ENCODE results near the gene CYB5D1. TPM values are rescaled to one million over a fixed set of nuclear protein-coding genes. Genes with fewer than 3 reads are reported as not detected.
A peak's percentile ranks its signal among the peaks of the same experiment; 100 is the strongest.

CYB5D1 gene
- polyA plus RNA-seq, 1 donor (not counting 4 experiments of a cell fraction or from before 2014, with no cell fraction given): 14.8 TPM

DNA sequence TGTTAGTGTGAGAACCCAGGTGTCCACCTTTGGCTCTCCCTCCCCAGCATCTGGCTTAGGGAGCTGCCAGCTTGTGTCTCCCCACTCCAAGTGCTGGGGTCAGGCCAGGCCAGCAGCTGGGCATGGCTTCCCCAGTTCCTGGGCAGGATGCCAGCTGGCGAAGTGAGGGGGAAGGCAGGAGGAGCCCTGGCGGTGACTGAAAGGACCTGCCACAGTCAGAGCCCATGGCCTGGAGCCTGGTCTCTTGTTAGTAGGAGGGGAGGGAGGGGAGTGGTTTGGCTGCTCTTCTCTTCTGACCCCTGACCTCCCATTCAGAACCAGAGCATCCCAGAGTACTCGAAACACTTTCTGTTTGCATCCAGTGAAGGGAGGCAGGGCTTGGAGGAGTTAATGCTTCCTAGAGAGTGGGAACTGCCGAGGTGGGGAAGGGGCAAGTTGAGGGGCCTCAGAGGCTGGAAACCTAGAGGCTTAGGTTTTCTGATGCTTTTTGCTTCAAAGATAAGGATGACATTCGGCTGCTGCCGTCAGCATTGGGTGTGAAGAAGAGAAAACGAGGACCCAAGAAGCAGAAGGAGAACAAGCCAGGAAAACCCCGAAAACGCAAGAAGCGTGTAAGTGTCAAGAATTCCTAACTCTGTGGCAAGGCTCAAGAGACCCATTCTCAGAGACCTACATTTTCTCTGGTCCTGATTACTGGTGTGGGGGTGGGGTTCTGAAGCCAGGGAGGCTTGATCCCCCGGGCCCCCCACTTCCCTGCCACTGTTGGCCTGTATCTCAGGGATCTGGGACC lies 31.6 kb downstream of the CYB5D1 start:
- TF ChIP-seq EZH2 (IDR thresholded peaks at IDR 0.05; ENCODE audit: low read length): no peak
- TF ChIP-seq, protein P1, sequence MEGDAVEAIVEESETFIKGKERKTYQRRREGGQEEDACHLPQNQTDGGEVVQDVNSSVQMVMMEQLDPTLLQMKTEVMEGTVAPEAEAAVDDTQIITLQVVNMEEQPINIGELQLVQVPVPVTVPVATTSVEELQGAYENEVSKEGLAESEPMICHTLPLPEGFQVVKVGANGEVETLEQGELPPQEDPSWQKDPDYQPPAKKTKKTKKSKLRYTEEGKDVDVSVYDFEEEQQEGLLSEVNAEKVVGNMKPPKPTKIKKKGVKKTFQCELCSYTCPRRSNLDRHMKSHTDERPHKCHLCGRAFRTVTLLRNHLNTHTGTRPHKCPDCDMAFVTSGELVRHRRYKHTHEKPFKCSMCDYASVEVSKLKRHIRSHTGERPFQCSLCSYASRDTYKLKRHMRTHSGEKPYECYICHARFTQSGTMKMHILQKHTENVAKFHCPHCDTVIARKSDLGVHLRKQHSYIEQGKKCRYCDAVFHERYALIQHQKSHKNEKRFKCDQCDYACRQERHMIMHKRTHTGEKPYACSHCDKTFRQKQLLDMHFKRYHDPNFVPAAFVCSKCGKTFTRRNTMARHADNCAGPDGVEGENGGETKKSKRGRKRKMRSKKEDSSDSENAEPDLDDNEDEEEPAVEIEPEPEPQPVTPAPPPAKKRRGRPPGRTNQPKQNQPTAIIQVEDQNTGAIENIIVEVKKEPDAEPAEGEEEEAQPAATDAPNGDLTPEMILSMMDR (optimal IDR thresholded peaks at IDR 0.05 in 1 of 3, IDR thresholded peaks at IDR 0.05 in 1 of 3, conservative IDR thresholded peaks at IDR 0.05 in 1 of 3; ENCODE audit: extremely low read depth in 1 of 3, insufficient read depth in 2 of 3, low read length in 3 of 3): peak; percentile 39 to 53 (median 46)
- peak overlapping the region; percentile 87 for H3K9ac ChIP-seq (ENCODE audit: control insufficient read depth, extremely low read depth, insufficient read depth, low read length)
- H3K27ac ChIP-seq (ENCODE audit: control insufficient read depth, insufficient read depth, low read length): peak overlapping the region; percentile 89
- H3K27me3 ChIP-seq (ENCODE audit: control insufficient read depth, extremely low read depth, insufficient read depth, low read length): no peaks in the 10 kb centered on the region
- H3K9me1 ChIP-seq (ENCODE audit: control insufficient read depth, extremely low read depth, insufficient read depth, low read length): no peaks in the 10 kb centered on the region
- H2AFZ ChIP-seq (ENCODE audit: control insufficient read depth, low read length): no peak overlapping the region
- peak; percentile 70 for FAIRE-seq
- H3K79me2 ChIP-seq (ENCODE audit: control insufficient read depth, insufficient read depth, low read length): peaks cover 18% of the 10 kb centered on the region
- dilution Hi-C loops (cut with MboI; ENCODE audit: extremely low pct_ligation_motif_present, low sequenced_read_pairs): no loop called here
- no peaks in the 10 kb centered on the region for H4K20me1 ChIP-seq (ENCODE audit: control insufficient read depth, extremely low read depth, insufficient read depth, low read length)
- no peaks in the 10 kb centered on the region for H3K9me3 ChIP-seq (ENCODE audit: control insufficient read depth, low read depth, low read length)
- H3K4me2 ChIP-seq (ENCODE audit: control insufficient read depth, extremely low read depth, insufficient read depth, low read depth, low read length): peak overlapping the region; percentile 88
- H3K36me3 ChIP-seq (ENCODE audit: control insufficient read depth in 2 of 2, extremely low read depth in 1 of 2, insufficient read depth in 2 of 2, low read length in 2 of 2): peaks cover 20 to 36% of the 10 kb centered on the region in 2 experiments
- peak; percentile 75 for DNase-seq (ENCODE audit: low read depth, low spot score)
- H3K4me1 ChIP-seq (ENCODE audit: control insufficient read depth, extremely low read depth, insufficient read depth, low read length): peaks cover 31% of the 10 kb centered on the region
- H3K4me3 ChIP-seq (ENCODE audit: control insufficient read depth in 2 of 3, extremely low read depth in 1 of 3, insufficient read depth in 2 of 3, low read depth in 1 of 3, low read length in 3 of 3): peak overlapping the region in 2 of 3 experiments; percentile 61 to 76

- no peak overlapping the region for H3K27ac ChIP-seq (ENCODE audit: control insufficient read depth, insufficient read depth, low read length)
- no peak overlapping the region for H2AFZ ChIP-seq (ENCODE audit: control insufficient read depth, low read length)
- dilution Hi-C loops (cut with MboI; ENCODE audit: extremely low pct_ligation_motif_present, low sequenced_read_pairs): no loop called here
- no peaks in the 10 kb centered on the region for H4K20me1 ChIP-seq (ENCODE audit: control insufficient read depth, extremely low read depth, insufficient read depth, low read length)
- no peaks in the 10 kb centered on the region for H3K27me3 ChIP-seq (ENCODE audit: control insufficient read depth, extremely low read depth, insufficient read depth, low read length)
- peaks cover 6% of the 10 kb centered on the region for H3K79me2 ChIP-seq (ENCODE audit: control insufficient read depth, insufficient read depth, low read length)
- no peak for DNase-seq (ENCODE audit: low read depth, low spot score)
- no peaks in the 10 kb centered on the region for H3K9me1 ChIP-seq (ENCODE audit: control insufficient read depth, extremely low read depth, insufficient read depth, low read length)
- H3K9me3 ChIP-seq (ENCODE audit: control insufficient read depth, low read depth, low read length): no peaks in the 10 kb centered on the region
- H3K9ac ChIP-seq (ENCODE audit: control insufficient read depth, extremely low read depth, insufficient read depth, low read length): no peak overlapping the region
- H3K4me1 ChIP-seq (ENCODE audit: control insufficient read depth, extremely low read depth, insufficient read depth, low read length): peaks cover 15% of the 10 kb centered on the region
- no peak for FAIRE-seq
- H3K4me2 ChIP-seq (ENCODE audit: control insufficient read depth, extremely low read depth, insufficient read depth, low read depth, low read length): no peak overlapping the region
- H3K4me3 ChIP-seq (ENCODE audit: control insufficient read depth in 2 of 3, extremely low read depth in 1 of 3, insufficient read depth in 2 of 3, low read depth in 1 of 3, low read length in 3 of 3): no peak overlapping the region
- peaks cover 42 to 50% of the 10 kb centered on the region in 2 experiments for H3K36me3 ChIP-seq (ENCODE audit: control insufficient read depth in 2 of 2, extremely low read depth in 1 of 2, insufficient read depth in 2 of 2, low read length in 2 of 2)
- TF ChIP-seq, protein P1 (optimal IDR thresholded peaks at IDR 0.05 in 1 of 3, IDR thresholded peaks at IDR 0.05 in 1 of 3, conservative IDR thresholded peaks at IDR 0.05 in 1 of 3; ENCODE audit: extremely low read depth in 1 of 3, insufficient read depth in 2 of 3, low read length in 3 of 3): no peak
- TF ChIP-seq EZH2 (IDR thresholded peaks at IDR 0.05; ENCODE audit: low read length): no peak
Observed at GRCh38 chr17:7893187-7893880, 35.5 kb downstream of the CYB5D1 start.
